Suppressor macrophage (primary cell): Measurements from ENCODE around the gene OR2AT4.
A peak's percentile ranks its signal among the peaks of the same experiment; 100 is the strongest.
"Not testable (repeated sequence)": the region's sequence is repeated elsewhere in the genome, so short reads cannot be mapped to it uniquely, and the experiment has no call there.

ENCODE experiments used
- DNase-seq, 4 experiments: peaks; one replicate each; pipeline ENCODE4 v3.0.0-alpha.2; 2020 to 2022
- total RNA-seq, 17 experiments: gene quantifications; one replicate each; lab custom pipeline; 2026; ENCODE audit warnings: mixed read lengths in 6 of 17, inconsistent platforms in 3 of 17; lab: John Stamatoyannopoulos, UW

The OR2AT4 gene
- 0 to 3.0 (median 0) reads per million in 17 experiments for total RNA-seq

DNA sequence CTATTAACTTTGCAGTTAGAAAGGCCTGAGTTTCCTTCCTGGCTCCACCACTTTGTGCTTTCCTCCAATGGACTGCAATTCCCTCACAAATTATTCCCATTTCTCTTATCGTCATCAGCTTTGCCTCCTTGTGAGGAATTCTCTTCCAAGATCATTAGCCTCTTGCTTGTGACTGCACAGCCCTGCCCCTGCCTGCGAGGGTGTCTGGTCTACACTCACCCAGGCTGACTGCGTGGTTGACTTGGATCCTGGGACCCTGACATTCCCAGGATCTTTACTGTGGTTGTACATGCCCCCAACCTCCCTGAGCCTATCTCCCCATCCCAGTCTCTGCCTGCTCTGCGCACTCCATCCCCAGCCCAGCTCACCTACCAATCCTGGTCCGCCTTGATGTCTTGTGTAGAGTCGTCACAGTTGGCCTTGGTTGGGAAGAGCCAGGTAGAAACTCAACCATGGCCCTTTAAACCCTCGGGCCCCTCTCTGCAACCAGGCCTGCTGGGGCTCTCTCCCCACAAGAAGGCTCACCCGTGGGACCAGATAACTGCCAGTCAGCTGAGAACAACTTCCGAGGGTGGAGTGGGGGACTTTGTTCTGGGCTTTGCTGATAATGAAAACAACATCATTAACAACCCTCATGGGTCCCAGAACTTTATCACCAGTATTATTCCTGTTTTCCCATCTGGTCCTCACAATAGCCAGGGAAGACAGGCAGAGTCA is at the start of gene OR2AT4:
OR2AT4 (minus strand) TSS at position 421 of the 717 bp plus-strand sequence.
- no peak for DNase-seq

DNA sequence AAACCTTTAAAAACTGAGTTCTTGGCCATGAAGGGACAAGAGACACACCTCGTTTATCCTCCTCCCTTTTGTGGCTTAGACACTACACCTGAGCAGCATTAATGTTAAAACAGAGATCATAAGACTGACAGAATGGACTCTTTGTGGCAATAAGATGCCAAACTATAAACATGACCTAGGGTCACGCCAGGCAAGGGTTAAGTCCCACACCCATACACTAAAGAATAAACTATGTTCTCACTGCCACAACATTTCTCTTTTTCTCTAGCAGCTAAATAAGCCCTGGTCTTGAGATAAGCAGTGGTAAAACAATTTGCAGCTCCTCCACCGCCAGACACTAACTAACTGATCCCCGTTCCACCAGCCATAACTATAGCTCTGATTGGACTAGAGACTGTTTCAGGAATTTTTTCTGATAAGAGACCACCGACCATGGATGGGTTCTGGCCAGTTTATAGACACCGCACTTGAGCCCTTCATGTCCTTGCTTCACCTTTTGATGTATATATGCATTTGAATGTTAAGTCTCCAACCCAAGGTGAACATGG is 49.4 kb upstream of the OR2AT4 start:
- no peak for DNase-seq

DNA sequence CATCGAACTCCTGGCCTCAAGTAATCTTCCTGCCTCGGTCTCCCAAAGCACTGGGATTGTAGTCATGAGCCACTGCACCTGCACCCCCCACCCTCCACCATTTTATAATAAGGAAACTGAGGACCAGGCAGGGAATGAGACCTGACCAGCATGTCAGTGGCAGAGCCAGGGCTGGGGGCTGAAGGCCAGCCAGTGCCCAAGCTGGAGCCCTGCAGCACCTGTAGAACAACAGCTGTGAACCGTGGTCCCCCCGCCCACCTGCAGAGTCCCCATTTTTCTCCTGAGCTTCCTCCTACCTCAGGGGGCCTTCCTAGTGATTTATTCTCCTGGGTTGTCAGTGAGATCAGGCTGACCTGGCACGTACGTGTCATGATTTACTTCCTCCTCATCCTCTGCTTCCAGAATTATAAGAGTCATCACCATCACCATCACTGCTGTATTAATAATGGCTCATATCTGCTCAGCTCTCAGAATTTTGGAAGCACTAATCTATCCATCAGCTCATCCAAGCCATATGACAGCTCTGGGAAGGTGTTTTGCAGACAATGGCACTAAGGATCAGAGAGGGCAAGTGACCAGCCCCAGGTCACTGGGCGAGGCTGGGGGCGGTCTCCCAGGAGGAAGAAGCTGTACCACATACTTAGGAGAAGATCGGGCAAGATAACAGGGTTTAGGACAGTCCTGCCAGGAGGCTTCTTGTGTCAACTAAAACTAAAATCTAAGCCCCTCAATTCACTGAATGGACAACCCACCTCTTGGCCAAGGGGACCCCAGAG is 48.7 kb upstream of the OR2AT4 start:
- no peak for DNase-seq

DNA sequence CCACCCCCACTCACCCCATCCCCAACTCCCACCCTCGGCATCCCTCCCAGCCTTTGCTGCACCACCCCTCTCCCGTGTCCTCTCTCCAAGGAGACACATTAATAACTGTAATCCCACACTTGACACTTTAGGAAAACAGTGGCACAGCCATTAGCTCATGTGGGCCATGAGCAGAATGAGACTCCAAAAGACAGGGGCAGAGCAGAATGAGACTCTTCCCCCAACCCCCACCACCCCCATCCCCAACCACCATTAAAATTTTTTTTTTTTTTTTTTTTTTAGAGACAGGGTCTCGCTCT is 48.0 kb upstream of the OR2AT4 start:
- no peak for DNase-seq

DNA sequence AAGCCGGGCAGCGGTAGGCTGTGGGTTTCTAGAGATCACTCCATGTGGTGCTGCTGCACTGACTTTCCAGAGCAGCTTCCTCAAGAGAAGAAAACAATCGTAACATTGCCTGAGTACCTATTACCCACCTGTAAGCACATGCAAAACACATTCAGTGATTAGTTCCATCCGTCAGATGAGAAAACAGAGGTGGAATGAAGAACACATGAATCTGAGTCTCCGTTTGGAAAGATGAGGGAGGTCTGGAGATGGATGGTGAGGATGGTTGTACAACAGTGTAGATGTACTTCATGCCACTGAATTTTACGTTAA is 46.7 kb upstream of the OR2AT4 start:
- DNase-seq = no peak

DNA sequence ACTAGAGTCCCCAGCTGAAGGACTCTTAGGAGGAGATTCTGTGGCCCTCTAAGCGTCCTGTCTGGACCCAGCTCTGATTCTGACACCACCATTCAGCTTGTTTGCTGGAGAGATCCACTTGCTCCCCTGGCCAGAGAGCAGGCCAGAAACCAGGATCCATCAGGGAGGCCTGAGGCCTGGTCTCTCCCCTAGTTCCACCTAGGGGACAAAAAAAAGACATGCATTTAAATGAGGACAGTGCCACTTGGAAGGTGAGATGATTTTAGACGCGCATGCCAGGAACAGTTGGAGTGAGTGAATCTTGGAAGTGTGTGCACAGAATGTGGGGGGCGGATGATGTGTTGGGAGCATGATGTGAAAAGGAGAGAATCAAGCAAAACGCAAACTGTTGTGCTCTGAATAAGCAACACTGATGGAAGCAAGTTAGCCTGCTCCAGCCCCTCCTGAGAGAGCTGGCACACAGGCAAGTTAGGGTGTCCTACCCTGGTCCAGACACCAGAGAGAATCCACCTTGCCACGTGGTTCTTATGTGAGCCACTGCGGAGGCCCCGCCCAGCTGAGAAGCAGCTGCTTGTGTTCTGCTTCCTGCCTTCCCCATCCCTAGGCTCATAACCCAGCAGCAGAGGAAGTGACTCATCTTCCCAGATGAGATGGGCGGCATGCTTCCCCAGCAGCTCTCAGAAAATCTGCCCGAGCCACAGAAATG is 46.2 kb upstream of the OR2AT4 start:
- DNase-seq = peak; percentile 91 to 97 (median 96)

DNA sequence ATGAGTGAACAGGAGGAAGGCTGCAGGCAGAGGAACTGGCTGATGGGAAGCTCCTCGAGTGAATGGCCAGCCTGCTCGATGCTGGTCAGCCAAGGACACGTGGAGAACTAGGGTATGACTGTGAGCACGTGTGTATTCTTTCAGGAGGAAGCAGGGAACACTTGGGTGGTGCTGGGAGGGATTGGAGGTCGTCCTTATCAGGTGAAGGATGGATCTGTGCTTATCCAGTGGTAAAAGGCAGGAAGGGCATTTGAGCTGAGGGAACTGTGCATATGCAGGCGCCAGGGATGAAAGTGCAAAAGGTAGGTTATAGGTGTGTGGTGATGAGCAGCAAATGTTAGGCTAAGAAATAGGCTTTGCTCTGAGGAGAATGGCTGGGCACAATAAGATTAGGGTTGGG is 44.5 kb upstream of the OR2AT4 start:
- DNase-seq = peak in 1 of 4 experiments; percentile 31

DNA sequence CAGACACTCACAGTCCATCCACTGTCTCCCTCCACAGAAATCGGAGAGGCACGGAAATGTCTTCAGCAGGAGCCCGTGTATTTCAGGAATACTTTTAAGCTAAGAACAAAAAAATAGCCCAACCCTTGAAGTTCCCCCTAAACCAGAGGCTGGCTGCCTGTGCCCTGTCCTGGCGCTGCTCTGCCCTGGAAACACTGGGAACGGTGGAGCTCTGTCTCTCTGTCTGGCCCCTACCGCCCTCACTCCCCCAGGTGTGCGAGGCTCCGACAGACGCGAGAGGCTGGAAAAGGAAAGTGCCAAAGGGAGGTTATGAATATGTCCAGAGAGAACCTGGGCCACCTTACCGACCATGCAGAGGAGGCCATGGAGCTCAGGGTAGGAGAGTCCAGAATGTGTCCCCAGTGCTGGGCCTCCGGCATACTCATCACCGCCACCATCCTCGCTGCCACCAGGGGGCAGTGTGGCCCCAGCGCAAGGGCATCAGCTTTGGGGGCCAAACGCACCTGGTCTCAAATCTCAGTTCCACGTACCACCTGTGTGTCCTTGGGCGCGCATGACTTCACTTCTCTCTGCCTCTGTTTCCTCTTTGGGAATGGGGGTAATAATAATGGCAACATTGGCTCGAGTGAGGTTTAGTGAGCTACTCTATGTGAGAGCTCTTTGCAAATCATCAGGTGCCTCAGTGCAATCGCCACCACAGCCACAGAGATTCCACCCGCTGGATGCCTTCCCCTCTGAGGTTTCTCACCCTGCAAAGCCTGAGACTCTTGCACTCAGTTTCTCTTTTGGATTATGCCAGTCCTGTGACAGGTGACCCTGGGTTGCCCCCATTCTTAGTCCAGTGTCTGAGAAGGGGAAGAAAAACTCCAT is 43.8 kb upstream of the OR2AT4 start:
- DNase-seq = peak; percentile 66 to 87 (median 78)

DNA sequence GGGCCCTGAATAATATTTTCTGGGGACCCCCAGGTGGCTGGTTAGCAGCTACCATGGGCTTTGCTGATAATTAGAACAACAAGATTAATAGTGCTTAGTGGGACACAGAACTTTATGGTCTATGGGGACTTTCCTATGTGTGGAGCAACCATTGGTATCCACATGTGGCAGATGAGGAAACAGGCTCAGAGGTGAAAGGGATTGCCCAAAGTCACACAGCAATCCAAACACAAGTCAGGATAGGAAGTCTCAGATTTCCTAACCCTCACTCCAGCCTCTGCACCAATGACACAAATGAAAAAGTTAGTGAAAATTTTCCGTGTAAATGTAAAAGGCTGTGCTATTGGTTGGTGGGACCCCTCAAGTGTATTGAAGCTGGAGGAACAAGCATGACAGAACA is 39.0 kb upstream of the OR2AT4 start:
- DNase-seq = peak in 2 of 4 experiments; percentile 47 to 48

DNA sequence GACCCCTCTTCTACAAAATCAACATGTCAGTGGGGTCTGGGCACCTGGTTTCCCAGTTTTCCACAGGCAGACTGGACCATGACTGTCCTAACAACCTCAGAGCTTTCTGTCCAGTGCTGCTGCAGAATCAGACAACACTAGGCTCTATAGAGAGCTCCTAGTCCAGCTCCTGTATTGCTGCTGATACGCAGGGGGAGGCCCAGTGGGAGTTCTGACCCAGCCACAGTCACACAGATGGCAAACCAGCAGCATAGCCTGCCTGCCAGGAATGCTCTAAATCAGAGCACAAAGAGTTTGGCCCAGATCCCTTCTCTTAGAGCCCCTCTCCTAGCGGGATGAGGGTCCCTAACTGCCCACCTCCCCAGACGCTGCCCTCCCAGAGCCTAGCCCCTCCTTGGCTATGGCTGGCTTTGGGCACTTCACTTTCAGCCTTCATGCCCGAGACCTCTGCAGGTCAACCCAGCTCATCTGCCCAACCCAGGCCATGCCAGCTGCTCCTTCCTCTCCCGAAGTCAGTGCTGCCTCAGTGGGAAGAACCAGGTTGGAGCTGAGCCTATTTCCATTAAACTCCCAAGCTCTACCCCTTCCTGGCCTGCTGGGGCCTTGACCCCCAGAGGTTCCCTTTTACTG is 38.5 kb upstream of the OR2AT4 start:
- no peak for DNase-seq

DNA sequence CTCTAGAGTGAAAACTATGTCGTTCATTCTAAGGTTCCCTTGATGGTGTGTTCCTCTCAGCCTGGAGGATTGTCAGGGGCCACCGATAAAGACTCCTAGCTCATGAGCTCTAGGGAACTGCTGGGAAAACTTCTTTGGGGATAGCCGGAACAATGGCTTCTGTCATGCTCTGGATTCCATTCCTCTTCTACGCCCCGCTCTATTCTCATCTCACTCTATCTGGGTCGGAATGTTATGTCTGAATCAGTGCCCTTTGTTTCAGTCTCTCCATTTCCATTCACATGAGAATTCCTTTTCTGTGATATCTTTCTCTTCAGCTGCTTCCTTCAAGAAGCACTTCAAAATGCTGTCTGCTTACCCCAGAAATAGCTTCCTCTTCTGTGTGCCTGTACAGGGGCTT is 37.3 kb upstream of the OR2AT4 start:
- DNase-seq = no peak

DNA sequence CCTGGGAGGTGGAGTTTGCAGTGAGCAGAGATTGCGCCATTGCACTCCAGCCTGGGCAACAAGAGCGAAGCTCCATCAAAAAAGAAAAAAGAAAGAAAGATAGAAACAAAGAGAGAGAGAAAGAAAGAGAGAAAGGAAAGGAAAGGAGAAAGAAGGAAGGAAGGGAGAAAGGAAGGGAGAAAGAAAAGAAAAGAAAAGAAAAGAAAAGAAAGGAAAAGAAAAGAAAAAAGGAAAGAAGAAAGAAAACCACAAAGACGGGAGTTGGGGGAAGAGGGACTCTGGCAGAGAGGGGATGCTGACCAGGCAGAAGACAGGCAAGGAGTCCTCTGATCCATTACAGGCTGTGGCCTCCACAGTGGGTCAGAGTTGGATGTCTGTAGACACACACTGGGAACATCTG is 35.4 kb upstream of the OR2AT4 start:
- no peak for DNase-seq

DNA sequence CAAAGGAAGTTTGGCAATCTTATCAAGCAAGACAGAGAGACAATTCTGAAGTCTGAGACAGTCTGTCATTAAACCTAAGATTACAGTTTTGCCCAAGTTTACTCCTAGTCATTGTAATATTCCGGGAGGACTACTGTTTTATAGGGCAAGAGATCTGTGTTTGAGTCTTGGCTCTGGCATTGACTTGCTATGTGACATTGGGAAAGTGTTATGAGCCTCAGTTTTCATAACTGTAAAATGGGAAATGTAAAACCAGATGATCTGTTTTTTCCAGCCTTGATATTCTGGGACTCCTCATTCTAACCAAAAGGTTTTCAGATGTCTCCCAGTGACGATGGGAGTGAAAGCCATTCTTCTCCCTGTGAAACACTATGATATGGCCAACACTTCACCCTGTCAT is 29.9 kb upstream of the OR2AT4 start:
- no peak for DNase-seq

DNA sequence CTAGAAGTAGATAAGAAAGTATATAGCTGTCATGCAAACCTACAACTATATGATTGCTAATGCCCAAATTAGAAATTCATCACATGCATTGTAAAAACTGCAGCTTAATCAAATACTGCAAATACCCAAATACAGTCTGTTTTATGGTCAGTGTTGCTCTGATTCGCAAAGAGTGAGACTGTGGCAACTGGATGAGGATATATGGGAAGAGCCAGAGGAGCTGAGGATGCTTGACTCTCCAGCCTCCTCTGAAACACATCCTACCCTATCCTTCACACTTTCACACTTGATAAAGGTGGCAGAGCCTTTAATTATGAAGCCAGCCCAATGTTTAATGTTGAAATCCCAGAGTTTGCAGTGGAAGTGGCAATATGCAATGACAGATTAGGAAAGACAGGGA is 21.9 kb upstream of the OR2AT4 start:
- DNase-seq = no peak

DNA sequence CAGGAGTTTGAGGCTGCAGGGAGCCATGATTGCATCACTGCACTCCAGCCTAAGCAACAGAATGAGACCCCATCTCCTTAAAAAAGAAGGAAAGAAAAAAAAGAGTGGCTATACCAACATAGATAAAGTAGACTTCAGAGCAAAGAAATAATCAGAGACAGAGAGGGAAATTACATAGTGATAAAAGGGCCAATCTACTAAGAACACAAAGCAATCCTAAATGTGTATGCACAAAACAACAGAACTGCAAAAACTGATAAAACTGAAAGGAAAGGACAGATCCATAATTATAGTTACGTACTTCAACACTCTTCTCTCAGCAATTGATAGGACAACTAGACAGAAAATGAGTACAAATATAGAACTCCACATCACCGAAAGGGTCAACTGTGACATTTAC is 17.8 kb upstream of the OR2AT4 start:
- no peak for DNase-seq

DNA sequence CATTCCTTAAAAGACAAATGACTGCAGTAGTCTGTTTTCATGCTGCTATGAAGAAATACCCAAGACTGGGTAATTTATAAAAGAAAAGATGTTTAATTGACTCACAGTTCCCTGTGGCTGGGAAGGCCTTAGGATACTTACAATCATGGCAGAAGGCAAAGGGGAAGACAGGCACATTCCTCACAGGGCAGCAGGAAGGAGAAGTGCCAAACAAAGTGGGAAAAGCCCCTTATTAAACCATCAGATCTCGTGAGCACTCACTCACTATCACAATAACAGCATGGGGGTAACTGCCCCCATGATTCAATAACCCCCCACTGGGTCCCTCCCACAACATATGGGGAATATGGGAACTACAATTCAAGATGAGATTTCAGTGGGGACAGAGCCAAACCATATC is 16.4 kb upstream of the OR2AT4 start:
- peak in 2 of 4 experiments; percentile 18 to 28 for DNase-seq

DNA sequence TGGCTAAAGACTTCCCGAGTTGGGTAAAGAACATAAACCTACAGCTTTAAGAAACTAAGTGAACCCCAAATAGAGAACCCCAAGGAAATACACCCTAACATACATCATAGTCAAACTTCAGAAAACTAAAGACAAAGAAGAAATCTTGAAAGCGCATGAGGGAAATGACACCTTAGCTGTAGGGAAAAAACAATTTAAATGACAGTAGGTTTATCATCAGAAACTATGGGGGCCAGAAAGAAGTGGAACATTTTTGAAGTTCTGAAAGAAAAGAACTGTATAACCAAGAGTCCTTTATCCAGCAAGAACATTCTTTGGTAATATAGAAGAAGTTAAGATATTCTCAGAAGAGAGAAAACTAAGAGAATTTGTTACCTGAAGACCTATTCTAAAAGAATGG is 15.5 kb upstream of the OR2AT4 start:
- no peak for DNase-seq

DNA sequence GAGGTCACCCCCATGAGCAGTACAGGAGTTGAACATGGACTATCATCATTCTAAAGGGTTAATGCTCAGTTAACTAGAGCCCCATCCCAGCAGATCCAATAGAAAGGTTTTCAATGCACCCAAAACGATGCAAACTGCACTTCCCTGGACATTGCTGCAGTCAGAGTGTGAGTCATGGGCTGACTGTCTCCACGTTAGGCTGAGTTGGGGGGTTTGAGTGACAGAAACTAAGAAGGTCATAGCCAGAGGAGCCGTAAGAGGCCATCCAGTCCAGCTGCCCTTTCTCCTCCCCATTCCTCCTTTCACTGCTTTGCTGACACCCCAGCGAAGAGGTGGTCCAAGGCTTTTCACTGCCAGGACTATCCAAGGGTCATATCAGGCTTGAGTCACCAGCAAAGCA is 10.5 kb upstream of the OR2AT4 start:
- peak in 1 of 4 experiments; percentile 32 for DNase-seq

DNA sequence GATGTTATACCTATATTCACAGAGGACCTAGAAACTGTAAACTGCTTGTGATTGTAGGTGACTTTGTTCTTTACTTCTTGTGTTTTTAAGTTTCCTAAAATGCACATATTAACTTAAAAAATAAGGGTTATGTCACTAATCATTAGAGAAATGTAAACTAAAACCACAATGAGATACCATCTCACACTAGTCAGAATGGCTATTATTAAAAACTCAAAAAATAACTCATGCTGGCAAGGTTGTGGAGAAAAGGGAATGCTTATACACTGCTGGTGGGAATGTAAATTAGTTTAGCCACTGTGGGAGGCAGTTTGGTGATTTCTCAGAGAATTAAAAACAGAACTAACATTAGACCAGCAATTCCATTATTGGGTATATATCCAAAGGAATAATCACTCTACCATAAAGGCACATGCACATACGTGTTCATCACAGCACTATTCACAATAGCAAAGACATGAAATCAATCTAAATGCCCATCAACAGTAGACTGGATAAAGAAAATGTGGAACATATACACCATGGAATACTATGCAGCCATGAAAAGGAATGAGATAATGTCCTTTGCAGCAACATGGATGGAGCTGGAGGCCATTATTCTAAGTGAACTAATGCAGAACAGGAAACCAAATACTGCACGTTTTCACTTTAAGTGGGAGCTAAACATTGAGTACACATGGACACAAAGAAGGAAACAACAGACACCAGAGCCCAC is 9.4 kb upstream of the OR2AT4 start:
- not testable (repeated sequence) for DNase-seq

DNA sequence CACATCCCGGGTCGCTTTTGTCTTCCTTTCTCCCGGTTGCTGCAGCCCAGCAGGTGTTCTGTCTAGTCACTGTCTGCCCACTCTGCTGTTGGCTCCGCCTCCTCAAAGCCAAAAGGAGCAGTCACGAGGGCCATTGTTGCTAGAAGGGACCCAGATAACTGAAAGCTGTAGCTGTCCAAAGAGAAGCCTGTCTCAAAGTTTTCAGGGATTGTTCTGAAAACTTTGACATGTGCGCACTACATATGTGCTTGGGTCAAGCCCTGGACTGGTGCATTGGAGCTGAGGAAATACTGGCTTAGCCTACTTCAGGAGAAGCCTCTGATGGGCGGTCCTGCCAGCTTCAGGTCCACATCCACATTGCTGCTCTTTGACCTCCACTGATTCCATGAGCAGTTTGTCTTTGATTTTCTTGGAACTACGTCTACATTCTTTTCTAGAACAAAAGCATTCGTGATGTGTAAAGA is 8.8 kb upstream of the OR2AT4 start:
- DNase-seq = no peak

DNA sequence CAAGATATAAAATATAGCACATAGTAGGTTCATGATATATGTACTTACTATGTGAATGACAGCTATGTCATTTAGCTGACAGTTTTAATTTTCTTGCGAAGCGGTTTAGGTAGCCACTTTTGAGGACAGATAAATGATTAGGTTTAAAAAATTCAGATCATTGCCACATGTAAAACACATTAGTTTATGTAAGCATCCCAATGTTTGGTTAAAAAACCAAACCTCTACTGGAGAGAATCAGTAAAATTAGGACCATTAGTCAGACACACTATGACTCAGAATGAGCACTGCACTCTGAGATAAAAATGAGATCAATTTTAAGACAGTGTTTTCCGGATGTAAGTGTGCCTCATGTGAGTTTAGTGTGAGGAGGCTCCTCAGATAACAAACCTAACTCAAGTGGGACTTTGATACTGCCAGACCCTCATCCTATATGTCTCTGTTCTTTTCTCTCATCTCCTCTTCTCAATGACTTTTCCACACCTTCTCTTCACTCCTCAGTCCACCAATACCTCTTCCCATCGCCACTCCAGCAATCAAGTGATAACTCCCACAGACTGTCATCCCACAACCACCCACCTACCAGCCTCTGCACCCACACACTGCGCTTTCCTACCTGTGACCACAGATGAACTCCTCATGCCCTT is 6.8 kb upstream of the OR2AT4 start:
- DNase-seq = peak in 2 of 4 experiments; percentile 51 to 61
